Measurements from ENCODE around the gene CAMKMT.
"Not testable (repeated sequence)": the region's sequence is repeated elsewhere in the genome, so short reads cannot be mapped to it uniquely, and the experiment has no call there.

Gene CAMKMT

DNA sequence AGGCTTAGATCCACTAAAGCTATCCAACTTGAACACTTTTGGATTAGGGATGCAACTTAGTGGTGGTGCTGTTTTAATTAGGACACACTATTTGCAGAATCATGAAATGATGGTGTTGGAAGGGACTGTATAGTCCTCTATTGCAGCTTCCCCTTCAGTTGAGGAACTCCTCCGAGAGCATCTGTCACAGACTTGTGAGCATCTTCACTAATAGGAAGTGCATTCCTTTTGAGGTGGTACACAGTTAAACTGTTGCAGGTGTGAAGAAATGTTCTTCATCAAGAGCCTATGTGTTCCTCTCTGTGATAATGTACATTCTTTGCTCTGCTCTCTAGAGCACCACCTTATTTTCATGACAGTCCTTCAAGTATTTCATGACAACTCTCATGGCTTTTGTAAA lies 197.4 kb downstream of the CAMKMT start:
- DNase-seq = no peak

DNA sequence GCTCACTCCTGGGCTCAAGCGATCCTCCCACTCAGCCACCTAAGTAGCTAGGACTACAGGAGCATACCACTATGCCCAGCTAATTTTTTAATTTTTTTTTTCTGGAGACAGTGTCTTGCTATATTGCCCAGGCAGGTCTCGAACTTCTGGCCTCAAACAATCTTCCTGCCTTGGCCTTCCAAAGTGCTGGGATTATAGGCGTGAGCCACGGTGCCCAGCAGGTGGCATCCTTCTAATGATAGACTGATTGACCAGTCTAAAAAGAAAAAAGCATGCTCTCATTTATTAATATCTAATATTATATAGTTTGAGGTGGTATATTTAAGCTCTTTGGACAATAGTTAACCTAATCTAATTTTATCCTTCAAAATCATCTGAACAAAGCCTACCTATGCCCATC lies 198.6 kb downstream of the CAMKMT start:
- DNase-seq = no peak

DNA sequence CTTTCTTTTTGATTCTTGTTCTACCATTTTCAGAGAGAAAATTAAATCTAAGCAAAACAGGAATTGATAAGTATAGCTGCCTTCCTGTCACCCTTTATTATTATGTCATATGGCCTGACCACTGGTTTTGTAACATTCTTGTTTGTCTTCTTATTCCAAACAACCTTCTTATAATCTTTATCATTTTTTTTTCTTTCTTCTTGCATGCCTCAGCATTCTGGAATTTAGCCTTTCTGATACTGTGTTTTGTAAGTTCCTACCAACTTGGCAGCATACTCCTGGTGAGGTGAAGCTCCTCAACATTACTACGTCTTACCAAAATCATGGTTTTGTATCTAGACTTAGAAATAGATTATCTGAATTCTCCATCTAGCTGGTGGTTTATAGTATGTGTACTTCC lies 199.2 kb downstream of the CAMKMT start:
- no peak for DNase-seq

DNA sequence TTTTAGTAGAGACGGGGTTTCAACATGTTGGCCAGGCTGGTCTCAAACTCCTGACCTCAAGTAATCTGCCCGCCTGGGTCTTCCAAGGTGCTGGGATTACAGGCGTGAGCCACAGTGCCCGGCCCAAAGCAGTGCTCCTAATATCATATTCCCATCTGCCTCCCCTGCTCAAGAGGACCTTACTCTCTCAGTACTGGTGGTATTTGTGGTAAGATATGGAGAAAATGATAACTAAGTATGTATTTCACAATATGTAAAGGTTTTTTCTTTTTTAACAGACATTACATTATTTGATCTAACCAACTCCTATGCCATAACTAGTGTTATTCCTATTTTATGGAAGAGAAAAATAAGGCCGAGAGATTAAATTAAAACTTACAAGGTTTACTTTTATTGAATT lies 201.0 kb downstream of the CAMKMT start:
- DNase-seq = no peak

DNA sequence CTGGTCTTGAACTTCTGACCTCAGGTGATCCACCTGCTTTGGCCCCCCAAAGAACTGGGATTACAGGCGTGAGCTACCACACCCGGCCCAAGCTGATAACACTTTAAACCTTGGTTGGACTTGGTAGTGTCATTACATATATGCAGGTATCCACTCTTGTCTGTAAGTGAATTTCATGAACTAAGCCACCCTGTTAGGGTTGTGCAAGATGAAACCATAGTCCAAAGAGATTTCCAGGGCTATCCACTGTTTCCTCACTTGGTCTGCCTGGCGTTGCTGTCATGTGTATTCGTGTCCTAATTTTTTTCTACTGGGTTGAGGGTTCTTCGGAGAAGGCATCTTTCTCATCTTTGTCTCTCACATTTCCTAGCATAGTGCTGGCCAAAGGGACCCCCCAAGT lies 203.0 kb downstream of the CAMKMT start:
- no peak for DNase-seq

DNA sequence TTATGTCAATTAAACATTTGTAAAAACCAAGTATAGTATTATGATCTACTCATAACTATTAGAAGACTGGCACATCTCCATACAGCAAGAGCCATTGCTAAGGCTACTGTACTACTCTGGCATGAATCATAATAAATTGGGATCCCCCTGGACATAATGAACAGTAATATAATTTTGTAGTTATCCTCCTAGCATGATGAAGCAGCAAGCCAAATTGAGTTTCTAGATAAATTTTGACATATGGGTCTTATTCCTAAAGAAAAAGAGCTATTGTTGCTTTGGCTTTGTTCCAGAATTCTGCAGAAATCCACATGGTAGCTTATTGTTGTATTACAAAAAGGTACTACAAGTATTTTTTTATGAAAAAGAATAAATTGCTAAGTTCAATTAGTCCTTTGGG lies 204.3 kb downstream of the CAMKMT start:
- DNase-seq = no peak

DNA sequence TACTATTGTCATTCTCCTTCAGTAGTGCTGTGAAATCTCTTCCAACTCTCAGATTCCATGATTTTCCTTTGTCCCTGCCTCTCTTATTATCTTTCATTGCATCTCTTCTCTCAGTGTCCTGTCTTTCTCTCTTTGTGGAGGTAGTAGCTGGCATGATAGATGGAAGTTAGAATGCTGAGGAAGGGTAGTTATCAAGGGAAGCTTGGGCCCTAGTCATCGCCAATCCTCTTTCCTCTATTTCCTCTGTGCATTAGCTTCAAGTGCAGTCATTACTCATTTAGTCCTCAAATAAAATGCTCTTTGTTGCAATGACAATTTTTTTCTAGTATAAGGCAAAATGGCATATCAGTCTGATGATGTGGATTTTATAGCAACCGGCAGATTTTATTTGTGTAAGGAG lies 207.7 kb downstream of the CAMKMT start:
- DNase-seq = no peak

DNA sequence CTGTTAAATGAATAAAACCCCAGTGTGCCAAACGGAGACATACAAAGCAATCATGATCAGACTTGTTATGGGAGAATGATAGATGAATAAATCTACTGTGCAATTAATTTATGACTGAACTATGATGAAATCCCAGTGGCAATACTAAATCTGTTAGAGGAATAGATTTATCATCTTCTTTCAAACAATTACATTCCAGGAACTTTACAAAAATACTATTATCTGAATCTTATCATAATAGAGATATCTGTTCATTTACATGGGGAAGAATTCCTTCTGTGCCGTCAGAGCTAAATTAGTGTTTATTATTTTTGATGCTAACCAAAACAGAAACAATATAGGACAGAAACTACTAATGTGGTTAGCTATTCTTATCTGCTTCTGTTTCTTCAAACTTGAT lies 208.5 kb downstream of the CAMKMT start:
- DNase-seq = no peak

DNA sequence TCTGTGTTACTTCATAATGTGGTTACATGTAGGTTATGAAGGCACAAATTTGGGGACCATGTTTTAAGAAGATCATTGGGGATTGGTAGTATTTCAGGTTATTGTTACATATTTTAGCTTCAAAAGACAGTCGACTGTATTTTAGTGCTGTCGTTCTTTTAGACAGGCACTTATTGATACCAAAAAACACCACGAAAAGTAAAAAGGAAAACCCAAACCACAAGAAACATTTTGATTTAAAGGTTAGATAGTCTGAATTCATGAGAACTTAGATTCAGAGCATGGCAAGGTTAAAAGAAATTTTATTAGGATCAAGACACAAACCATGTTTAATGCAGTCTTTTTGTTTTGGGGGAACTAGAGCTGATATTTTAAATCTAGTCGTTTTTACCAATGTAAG lies 209.0 kb downstream of the CAMKMT start:
- no peak for DNase-seq

DNA sequence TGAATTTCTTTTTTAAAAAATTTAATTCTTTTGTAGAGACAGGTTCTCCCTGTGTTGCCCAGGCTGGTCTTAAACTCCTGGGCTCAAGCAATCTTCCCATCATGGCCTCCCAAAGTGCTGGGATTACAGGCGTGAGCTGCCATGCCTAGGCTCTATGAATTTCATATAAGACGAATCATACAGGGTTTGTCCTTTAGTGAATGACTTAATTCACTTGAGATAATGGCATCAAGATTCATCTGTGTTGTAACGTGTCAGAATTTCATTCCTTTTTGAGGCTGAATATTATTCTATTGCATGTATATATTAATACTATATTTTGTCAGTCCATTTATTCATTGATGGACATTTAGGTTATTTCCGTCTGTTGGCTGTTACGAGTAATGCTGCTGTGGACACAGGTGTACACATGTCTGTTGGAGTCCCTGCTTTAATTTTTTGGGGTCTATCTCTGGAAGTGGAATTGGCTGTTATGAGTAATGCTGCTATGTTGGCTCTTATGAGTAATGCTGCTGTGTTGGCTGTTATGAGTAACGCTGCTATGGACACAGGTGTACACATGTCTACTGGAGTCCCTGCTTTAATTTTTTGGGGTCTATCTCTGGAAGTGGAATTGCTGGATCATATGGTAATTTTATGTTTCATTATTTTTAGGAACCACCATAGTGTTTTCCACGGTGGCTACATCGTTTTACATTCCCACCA lies 210.6 kb downstream of the CAMKMT start:
- no peak for DNase-seq

DNA sequence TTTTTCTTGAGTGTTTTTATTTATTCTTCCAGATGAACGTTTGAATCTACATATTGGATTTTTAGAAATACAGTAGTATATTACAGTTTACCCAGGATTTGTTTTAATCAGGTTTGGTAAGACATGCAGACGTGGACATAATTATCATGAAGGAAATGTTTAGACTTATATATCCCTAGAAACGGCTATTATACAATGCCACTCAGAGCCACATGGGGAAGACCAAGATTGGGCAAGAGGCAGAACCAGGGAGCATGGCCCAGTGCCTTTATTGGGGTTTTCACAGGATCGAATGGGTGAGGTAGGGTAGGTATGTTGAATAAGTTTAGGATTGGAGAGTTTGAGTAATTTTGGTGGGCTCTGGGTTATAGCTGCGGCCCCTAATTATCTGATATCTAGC lies 212.2 kb downstream of the CAMKMT start:
- DNase-seq = no peak

DNA sequence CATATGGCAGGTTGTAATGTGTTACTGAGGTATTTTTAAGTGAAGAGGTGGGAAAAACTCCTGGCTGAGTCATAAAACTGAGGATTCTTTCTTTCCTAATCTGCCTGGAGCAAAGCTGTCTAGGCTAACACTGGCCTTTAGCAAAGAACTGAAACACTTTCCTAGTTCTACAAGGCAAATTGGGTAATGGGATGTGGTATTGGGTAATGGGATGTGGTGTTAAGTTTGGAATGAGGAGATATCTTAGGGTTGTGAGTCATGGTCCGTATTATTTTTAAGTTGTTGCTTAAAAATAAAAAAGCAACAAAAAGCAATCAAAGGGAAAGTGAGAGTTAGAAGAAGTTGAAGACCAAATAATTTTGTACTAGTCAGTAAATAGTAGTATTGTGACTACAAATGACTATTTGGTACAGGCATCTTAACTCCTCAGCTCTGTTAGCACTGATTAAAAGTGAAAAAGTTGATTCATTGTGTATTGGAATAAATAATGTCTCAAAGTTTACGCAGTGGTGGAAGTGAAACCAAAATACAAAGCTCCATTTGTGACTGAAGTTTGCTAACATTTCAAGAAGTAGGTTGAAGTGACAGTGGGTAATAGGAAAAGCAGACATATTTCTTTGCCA lies 216.8 kb downstream of the CAMKMT start:
- DNase-seq = no peak

DNA sequence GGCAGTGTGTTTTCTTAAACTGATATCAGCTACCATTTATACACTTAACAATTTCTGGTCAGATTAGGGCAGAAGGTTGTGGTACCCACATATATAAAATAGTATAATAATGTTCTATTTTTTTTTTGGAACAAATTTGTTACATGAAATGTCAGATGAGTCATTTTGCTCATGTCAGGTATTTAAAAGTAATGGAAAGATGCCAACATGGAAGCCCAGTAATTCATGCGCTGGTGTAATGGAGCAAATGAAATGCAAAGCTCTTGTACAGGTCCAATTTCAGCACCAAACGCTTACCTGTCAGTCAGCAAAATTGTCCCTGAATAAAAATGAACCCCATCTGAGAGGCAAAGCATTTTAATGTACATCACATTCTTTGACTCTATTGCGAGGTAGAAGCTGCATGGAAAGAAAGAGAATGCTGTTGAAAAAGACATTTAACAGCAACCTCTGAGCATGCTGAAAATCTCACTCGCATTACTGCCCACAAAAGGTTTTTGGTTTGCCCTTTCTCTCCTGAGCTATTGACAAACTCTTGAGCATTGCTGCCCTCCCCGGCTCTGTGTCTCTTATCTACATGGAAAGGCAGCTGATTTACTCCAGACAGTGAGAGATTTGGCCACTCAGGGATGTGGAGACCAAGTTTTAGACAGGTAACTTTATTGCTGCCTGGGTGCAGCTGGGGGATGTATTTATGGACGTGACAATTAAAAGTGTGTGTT lies 217.5 kb downstream of the CAMKMT start:
- DNase-seq = no peak

DNA sequence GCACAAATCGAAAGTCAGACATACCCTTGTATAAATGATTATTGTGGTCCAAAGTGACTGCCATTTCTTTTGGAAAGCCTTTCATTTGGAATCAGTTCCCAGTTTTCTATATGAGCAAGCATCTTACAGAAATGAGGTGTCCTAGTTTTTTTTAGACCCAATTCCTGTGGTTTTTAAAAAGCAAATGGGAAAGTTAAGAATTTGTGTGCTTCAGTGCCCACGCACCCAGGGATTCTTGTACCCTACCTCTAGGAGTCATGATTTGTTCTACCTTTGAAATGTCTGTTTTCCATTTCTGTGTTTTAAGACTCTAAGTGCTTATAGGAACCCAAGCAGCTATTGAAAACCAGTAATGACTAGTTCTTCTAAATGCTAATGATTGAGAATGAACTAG lies 218.1 kb downstream of the CAMKMT start:
- DNase-seq = no peak

DNA sequence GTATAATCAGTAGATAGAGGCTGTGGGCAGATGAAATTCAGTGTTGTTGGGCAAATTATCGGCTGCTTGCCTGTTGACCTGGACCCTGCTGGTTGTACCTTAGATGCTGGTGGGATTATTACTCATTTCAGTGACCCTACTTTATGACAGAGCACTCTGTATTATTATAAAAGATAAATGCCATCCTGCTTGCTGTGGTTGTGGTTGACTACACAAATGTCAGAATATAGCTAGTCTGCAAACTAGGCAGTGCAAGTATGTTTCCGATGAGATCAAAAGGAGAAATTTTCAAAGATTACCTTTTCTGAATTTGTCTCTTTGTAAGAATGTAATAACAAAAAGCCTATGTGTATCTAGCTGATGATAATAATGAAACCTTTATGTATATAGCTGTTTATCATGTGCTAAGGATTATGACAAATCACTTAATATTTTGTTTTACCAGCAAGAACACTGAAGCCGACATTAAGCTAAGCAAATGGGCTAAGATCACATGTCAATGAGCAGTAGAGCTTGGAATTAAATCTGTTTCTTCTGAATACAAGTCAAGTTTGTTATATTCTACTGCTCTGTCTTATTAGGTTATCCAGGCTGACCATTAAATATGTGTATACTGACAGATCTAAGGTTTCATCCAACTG lies 219.2 kb downstream of the CAMKMT start:
- no peak for DNase-seq

DNA sequence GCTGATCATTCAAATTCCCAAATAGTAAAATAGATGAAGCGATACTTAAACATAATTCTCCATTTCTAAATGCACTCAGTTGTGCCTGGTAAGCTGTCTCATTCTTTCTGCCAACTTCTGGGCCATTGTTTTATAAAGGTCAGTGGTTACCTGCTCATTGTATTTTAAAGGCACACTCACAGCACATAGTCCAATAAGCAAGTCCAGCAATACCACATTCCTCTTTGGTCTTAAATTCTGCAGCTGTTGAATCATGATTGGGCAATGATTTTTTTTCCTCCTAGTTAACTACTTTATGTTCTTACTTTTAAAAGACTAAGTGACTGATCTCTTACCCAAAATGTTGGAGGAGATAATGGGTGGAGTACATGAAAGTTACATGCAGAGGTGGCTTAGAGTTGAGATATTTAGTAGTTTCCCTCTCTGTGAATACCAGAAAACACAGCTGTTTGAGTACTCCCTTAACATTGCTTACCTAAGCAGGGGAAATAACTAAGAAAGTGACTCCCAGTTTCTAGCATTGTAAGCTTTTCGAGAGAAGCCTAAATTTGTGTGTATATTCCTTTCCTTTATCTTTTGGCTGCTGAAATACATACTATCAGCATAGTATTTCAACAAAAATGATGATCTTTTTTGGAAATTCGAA lies 220.7 kb downstream of the CAMKMT start:
- DNase-seq = no peak

DNA sequence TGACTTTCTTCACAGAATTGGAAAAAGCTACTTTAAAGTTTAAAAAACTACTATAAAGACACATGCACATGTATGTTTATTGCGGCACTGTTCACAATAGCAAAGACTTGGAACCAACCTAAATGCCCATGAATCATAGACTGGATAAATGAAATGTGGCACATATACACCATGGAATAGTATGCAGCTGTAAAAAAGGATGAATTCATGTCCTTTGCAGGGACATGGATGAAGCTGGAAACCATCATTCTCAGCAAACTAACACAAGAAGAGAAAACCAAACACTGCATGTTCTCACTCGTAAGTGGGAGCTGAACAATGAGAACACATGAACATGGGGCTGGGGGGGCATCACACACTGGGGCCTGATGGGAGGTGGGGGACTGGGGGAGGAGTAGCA lies 233.9 kb downstream of the CAMKMT start:
- DNase-seq = not testable (repeated sequence)

DNA sequence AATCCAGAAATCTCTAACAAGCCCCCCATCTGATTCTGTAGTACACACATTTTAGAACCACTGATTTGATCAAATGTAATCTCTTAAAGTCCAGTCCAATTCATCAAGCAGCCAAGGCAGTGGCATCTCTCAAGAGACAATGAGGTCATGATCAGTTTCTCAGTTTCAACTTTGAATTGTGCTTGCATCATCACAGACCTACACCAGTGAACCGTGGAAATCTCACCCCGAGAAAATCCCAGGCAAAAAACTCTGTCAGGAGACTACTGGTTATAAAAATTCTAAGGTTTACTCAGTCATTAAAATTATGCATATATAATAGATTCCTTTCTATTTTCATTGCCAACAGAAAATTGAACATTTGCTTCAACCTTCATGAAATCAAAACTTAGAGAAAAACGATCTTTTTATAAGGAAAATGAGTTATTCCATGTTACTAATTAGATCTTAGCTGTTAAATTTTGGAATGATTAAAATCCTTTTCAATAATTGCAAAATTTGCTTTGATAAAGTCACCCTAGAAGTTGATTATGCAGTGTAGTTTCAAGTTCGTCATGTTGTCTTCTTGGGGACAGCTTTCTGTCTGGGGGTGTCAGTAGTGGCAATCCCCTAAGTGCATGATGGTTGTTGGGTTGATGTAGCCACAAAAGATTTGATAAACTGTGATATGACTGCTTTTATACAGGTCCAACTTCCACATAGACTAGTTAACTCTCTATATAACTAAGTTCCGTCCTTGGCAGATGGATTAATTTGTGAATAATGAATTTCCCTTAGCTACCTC lies 235.0 kb downstream of the CAMKMT start:
- no peak for DNase-seq

DNA sequence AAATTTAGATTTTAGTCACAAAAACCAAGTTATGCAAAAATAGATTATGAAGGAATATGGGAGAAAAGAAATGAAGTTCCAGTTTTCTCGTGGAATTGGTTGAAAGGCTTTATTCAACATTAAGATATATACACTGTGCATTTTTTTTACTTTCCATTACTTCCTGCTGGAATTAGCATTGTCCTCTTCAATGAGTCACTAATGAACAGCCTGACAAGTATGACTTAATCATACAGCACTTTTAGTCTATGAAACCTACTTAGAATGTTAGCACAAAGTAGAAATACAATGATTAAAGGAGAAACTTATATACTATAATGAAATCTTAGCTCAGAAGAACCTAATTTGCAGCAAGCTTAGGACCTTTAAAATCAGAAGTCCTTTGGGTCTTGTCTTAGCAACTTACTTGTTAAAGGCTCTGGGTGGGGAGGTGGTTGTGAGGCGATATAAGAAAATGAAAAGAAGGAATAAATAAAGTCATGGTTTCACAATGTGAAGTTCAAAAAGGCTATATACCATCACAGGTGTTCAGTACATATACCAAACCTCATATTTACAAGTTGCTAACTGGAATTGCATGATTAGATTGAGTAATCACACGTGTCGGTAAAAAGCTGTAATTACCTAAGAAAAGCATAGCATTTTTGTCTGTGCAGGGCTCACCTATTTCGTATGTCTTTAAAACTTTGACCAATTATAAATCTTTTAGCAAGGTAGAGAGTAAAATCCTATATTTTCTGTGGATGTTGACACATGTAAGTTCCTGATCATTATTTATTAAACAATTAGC lies 236.8 kb downstream of the CAMKMT start:
- DNase-seq = no peak

DNA sequence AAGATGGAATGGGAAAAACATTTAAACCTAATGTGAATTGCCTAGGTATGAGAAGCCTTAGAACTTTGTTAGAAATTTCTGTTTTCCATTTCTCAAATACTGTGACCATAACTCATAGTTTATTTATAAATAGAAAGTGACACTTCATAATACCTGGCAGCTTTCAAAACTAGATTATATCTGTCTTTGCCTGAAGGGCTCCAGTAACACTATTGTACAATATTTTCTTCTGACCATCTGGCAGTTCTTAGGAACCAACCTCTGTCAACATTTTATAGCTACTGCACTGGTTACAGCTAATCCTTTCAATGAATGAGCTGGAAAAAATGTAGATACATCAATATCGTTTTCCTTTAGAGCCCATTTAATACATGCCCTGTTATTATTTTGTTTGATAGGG lies 237.4 kb downstream of the CAMKMT start:
- DNase-seq = no peak

DNA sequence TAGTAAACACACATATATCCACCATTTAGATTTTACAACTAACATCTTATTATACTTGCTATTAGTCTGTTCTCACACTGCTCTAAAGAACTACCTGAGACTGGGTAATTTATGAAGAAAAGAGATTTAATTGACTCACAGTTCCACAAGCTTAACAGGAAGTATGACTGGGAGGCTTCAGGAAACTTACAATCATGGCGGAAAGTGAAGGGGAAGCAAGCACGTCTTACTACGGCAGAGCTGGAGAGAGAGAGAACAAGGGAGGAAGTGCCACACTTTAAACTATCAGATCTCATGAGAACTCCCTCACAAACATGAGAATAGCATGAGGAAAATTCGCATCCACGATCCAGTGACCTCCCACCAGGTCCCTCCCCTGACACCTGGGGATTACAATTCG lies 240.7 kb downstream of the CAMKMT start:
- no peak for DNase-seq

DNA sequence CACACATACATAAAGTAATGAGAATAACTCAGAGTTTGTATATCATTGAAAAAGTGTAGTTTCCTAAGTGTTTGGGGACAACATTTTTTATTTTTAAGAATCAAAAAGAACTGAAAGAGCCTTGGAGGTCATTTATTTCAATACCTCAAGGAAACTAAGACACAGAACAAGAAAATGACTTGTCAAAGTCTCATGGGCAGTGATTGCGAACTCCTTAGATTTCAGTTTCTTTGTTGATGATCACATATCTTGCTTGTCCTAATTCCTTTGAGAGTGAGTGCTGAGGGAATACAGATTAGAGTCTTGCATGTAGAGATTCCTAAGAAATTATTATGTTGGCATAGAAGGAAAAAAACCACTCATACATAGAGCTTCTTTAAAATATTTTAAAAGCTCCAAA lies 243.8 kb downstream of the CAMKMT start:
- no peak for DNase-seq
